ENCODE measurements around the gene NDUFB4. TPM values are rescaled to one million over a fixed set of nuclear protein-coding genes. Genes with fewer than 3 reads are reported as not detected.
A peak's percentile ranks its signal among the peaks of the same experiment; 100 is the strongest.

The NDUFB4 gene
- total and polyA plus RNA-seq, 11 donors = 283 to 899 (median 505) TPM

GRCh38 chr3:120558771-120559241, 37.3 kb upstream of the NDUFB4 start:
- TF ChIP-seq CTCF (IDR thresholded peaks at IDR 0.05) = peak; percentile 95 to 100 (median 99)
- peak in 1 of 2 donors; percentile 33 for TF ChIP-seq POLR2A (IDR thresholded peaks at IDR 0.05)
- H3K4me3 ChIP-seq = peak overlapping the region; percentile 9 to 62 (median 52)
- ATAC-seq (peak; percentile 37 to 60 (median 44)), DNase-seq (peak; percentile 88 to 94 (median 88))
- 0 to 1% (median 1%) methylated on average over 17 of the region's 17 CpGs for WGBS, 4 donors
- peaks cover 0 to 72% (median 49%) of the 10 kb centered on the region in 12 donors for H3K4me1 ChIP-seq
- H3K36me3 ChIP-seq = no peaks in the 10 kb centered on the region
- no peaks in the 10 kb centered on the region for H3K9me3 ChIP-seq
- intact Hi-C loops (cut with DNase I) = loop anchor here (1.0 to 10.0 kb wide), 17 partner anchors 52 to 664 kb away; partner anchors contain the start of genes LRRC58 (in 3 of the 10), GSK3B (in 1 of the 10), GTF2E1 (in 1 of the 10) and RABL3 (in 1 of the 10)
- peak overlapping the region; percentile 81 to 96 (median 91) for H3K27ac ChIP-seq
- H3K27me3 ChIP-seq = no peaks in the 10 kb centered on the region

GRCh38 chr3:120559242-120560061, 36.7 kb upstream of the NDUFB4 start:
- Histone ChIP-seq H3K4me3 (peak overlapping the region in 11 of 12 donors; percentile 9 to 62 (median 53)), H3K27ac (peak overlapping the region; percentile 81 to 96 (median 91)), H3K27me3 (no peaks in the 10 kb centered on the region), H3K9me3 (no peaks in the 10 kb centered on the region), H3K36me3 (no peaks in the 10 kb centered on the region), H3K4me1 (peaks cover 0 to 66% (median 47%) of the 10 kb centered on the region in 12 donors)
- 6 to 13% (median 10%) methylated on average over 15 of the region's 15 CpGs for WGBS, 4 donors
- ATAC-seq = peak; percentile 7 to 48 (median 45)
- peak in 6 of 12 donors; percentile 3 to 15 (median 6) for TF ChIP-seq CTCF (IDR thresholded peaks at IDR 0.05)
- no peak for TF ChIP-seq POLR2A (IDR thresholded peaks at IDR 0.05)
- intact Hi-C loops (cut with DNase I) = loop anchor here (1.0 to 10.0 kb wide), 22 partner anchors 35 to 665 kb away; partner anchors contain the start of genes LRRC58 (in 3 of the 10), GTF2E1 (in 2 of the 10), RABL3 (in 2 of the 10) and GSK3B (in 1 of the 10)
- DNase-seq = peak; percentile 39 to 73 (median 71)

GRCh38 chr3:120560304-120561250, 35.6 kb upstream of the NDUFB4 start:
- no peaks in the 10 kb centered on the region for H3K27me3 ChIP-seq
- no peaks in the 10 kb centered on the region for H3K36me3 ChIP-seq
- H3K27ac ChIP-seq = peak overlapping the region in 8 of 12 donors; percentile 81 to 93 (median 91)
- 72 to 80% (median 74%) methylated on average over 12 of the region's 12 CpGs for WGBS, 4 donors
- ATAC-seq = no peak
- no peak for TF ChIP-seq CTCF (IDR thresholded peaks at IDR 0.05)
- TF ChIP-seq POLR2A (IDR thresholded peaks at IDR 0.05) = no peak
- intact Hi-C loops (cut with DNase I) = loop anchor here (1.0 to 5.0 kb wide), 8 partner anchors 34 to 316 kb away; partner anchors contain the start of genes GTF2E1 (in 1 of the 10) and RABL3 (in 1 of the 10)
- no peak for DNase-seq
- H3K4me3 ChIP-seq = no peak overlapping the region
- H3K9me3 ChIP-seq = no peaks in the 10 kb centered on the region
- peaks cover 0 to 55% (median 36%) of the 10 kb centered on the region in 12 donors for H3K4me1 ChIP-seq
